Measurements from ENCODE around the gene F5.

F5 gene

DNA sequence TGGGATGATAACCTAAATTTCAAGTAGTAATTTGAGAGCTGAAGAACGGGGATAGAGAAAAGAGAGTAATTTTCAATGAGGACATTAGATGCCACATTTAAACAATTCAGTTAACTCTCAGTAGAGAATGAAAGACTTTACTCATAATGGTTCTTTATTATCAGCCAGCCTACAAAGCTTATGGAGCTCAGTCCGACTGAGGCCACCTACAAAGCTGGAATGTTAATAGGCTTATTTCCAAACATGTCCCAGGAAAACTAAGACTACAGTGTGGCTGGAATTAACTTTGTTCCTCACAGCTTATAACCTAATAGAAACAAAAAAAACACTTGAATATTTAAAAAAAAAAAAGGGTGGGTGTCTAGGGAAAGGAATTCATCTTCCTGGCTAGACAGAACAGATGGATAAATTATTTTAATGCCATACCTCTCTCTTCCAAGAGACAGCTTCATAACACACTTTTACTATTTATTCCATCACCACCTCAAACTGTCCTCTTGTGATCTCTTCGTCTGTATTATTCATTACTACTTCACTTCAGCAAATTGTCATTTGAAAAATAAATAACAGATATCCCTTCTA lies 110.4 kb downstream of the F5 start:
- DNase-seq: no peak

DNA sequence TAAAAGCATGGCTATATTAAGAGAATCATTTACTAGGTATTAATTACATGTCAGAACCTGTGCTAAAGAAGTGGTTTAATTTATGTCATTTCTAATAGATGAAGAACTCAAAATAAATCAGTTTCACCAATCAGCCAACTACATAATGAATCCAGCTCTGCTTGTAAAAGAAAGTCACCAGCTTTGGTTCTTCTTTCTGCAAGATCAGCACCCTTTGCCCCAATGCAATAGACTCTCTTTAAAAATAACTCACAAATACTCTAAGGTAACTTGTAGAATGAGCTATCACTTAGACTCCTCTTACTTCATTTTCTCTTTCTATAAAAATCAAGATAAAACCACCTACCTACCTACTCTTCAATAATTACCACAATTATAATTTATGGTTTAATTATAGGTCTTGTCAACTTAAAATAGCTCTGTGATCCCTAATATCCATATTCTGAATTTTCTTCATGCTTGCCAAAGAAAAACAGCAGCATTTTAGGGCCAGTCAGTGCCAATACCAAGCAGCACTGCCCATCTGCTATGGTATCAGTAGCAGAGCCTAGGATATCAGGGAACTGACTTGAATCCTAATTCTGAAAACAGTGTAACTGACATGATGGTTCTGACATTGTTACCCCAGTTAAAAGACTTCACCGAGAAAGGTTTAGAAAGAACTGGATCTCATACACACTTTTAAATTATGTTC lies 111.8 kb downstream of the F5 start:
- DNase-seq: no peak

DNA sequence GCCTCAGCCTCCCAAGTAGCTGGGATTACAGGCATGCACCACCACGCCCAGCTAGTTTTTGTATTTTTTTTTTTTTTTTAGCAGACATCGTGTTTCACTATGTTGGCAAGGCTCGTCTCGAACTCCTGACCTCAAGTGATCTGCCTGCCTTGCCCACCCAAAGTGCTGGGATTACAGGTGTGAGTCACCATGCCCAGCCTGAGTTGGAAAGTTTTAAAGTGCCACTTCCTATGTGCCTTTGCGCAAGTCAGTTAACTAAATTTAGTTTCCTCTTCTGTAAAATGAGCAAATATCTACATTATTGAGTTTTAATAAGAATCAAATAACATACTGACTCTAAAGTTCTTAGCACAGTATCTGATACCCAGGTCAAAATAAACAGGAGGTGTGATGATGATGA lies 112.9 kb downstream of the F5 start:
- peak; percentile 39 to 57 (median 45) for DNase-seq

DNA sequence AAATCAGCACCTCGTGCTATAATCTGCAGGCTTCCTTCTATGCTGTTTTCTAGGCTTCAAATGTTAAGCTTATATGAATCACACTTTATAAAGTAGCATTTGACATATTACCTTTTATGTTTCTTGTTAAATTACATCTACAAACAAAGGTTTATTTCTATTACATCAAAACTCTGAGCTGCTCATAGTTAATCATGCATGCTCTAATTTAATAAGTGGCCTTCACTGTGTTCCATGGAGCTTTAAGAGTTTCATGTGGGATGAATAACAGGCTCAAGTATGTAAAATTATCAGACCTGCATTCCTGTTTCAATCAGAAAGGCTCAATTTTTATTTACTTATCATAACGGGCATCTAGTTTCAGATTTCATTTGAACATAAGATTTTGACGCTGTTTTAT lies 113.5 kb downstream of the F5 start:
- no peak for DNase-seq

DNA sequence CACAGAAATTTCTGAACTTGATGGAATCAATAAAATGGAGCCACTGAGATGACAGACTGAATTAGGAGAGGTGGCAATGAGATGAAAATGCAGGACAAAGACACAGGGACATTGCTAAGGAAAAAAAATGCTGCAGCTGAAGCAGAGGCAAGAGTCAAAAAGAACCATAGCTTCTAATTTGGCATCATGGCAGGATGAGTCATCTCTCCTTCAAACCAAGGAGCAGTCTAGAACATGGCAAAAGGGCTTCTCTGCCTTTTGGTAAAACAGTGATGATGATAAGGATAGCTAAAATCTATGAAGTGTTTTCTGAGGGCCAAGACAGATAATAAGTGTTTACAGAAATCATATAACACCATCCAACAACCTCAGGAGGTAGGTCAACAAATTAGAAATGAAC lies 117.3 kb downstream of the F5 start:
- DNase-seq: no peak

DNA sequence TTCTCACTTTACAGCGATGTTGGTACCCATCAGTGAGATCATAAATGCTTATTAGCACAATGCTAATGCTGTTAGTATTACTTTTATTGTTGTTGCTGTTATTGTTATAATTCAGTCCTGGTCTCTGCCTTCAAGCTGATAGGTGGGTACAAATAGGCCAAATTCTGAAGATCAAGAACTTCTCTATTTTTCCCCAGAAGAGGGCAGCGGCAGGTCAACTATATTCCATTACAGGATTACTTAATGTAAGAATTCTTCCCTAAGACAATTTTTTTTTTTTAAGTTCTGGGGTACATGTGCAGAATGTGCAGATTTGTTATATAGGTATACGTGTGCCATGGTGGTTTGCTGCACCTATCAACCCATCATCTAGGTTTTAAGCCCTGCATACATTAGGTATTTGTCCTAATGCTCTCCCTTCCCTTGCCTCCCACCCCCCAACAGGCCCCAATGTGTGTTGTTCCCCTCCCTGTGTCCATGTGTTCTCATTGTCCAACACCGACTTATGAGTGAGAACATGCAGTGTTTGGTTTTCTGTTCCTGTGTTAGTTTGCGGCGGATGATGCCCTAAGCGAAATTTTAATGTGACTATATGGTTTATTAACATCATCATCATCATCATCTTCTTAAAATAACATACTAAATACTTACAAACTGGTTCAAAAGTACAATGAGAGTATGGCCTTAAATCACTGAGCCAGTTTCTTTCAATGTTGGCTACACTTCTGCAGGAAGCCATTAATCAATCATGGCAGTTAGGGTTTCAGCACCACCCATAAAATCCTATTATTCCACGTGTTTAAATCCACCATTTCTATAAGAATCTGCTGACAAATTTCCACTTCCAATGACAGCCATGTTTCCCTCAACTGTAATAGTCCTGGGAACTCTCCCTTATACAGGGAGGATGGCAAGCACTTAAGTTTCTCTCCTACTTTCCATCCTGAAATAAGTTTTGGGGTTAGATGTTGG lies 119.7 kb downstream of the F5 start:
- peak; percentile 59 to 60 (median 59) for DNase-seq

DNA sequence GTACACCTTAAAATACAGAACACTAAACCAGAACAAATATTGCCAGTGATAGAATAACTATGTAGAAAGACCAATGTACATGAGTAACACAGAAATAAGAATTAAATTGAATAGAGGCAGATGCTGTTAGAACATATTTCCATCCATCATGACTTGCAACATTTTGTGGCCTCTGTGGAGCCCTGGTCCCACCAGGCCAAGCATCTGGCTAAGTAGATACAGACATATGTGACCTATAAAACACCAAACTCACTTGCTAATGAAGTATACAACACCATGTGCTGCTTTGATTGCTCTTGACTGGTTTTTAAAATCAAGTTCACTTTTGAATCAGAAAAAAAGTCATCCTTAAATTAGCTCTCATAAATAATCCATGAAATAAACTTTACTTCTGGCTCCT lies 121.0 kb downstream of the F5 start:
- no peak for DNase-seq
